NCI-H345 treated with DMSO at 0.1 percent for 48 hours (cell line): Measurements from ENCODE around the gene LNP1.
"Not testable (repeated sequence)": the region's sequence is repeated elsewhere in the genome, so short reads cannot be mapped to it uniquely, and the experiment has no call there.

Source experiments
- DNase-seq: peaks from one replicate; lab custom pipeline; 2025; ENCODE audit not compliant: unreplicated experiment; lab: John Stamatoyannopoulos, UW

LNP1 gene

GRCh38 chr3:100477851-100478360 is 76.6 kb downstream of the LNP1 start:
- DNase-seq = not testable (repeated sequence)

GRCh38 chr3:100478521-100478920 is 77.2 kb downstream of the LNP1 start:
- not testable (repeated sequence) for DNase-seq

GRCh38 chr3:100480081-100480480 is 78.7 kb downstream of the LNP1 start:
- DNase-seq = no peak

- no peak for DNase-seq
These were observed 80.8 kb downstream of the LNP1 start for GRCh38 chr3:100482176-100482575.

GRCh38 chr3:100483529-100483928 is 82.2 kb downstream of the LNP1 start:
- no peak for DNase-seq

GRCh38 chr3:100486808-100487207 is 85.5 kb downstream of the LNP1 start:
- DNase-seq = no peak

- no peak for DNase-seq
These were observed 87.8 kb downstream of the LNP1 start for GRCh38 chr3:100489118-100489517.

GRCh38 chr3:100492059-100493006 is 91.0 kb downstream of the LNP1 start, which contains the start of gene TMEM45A:
Gene TMEM45A, plus strand, starts transcription at chr3:100492619. Its CDS starts 62,593 bp downstream, at chr3:100555212.
- peak; percentile 69 for DNase-seq

GRCh38 chr3:100496711-100497261 is 95.4 kb downstream of the LNP1 start:
- no peak for DNase-seq

GRCh38 chr3:100499651-100500050 is 98.3 kb downstream of the LNP1 start:
- DNase-seq = no peak

- DNase-seq = no peak
These were observed 99.1 kb downstream of the LNP1 start for GRCh38 chr3:100500320-100500880.

- DNase-seq = no peak
These were observed 102.1 kb downstream of the LNP1 start for GRCh38 chr3:100503448-100503847.
